Prostate gland (tissue), 2 donors: ENCODE results near the gene UVRAG. TPM values are rescaled to one million over a fixed set of nuclear protein-coding genes. Genes with fewer than 3 reads are reported as not detected.
A peak's percentile ranks its signal among the peaks of the same experiment; 100 is the strongest.

ENCODE experiments used
- DNase-seq: peaks from one replicate; pipeline ENCODE4 v3.0.0-alpha.2; 2019; ENCODE audit warnings: low spot score
- H3K27ac ChIP-seq, 2 donors: fragments of 200-600 bp; sonication (generic); 2 replicates each; pipeline ENCODE4 v1.5.1; 2017 to 2019
- H3K27me3 ChIP-seq: fragments of 200-600 bp; sonication (generic); replicated peaks from 2 replicates; pipeline ENCODE4 v1.5.1; 2019; ENCODE audit not compliant: insufficient read depth
- H3K36me3 ChIP-seq, 2 donors: fragments of 200-600 bp; sonication (generic); 1 replicate in 1 of 2; 2 replicates in 1 of 2; pipeline versions ENCODE4 v1.5.1 to v1.8.1; 2017 to 2019
- H3K4me1 ChIP-seq: fragments of 200-600 bp; sonication (generic); replicated peaks from 2 replicates; pipeline ENCODE4 v1.5.1; 2019
- H3K4me3 ChIP-seq, 2 donors: fragments of 200-600 bp; sonication (generic); 2 replicates each; pipeline ENCODE4 v1.5.1; 2017 to 2019
- H3K9me3 ChIP-seq: fragments of 200-600 bp; sonication (generic); 2 replicates; pipeline ENCODE4 v1.5.1; 2017
- POLR2A ChIP-seq: fragments of 450-650 bp; IDR thresholded peaks from one replicate; pipeline ENCODE4 v1.6.1; 2016; ENCODE audit warnings: antibody characterized with exemption, mild to moderate bottlenecking
- POLR2AphosphoS5 ChIP-seq: sonication (generic); formaldehyde crosslinking; IDR thresholded peaks from one replicate; pipeline ENCODE4 v1.6.1; 2017; ENCODE audit warnings: antibody characterized with exemption
- whole genome bisulfite sequencing: methylation state at CpG from one replicate; pipeline ENCODE4 v1.1.5; 2018; 5-methylcytosine and 5-hydroxymethylcytosine counted together
- intact Hi-C: fragments of 100-400 bp; cut with DNase I; formaldehyde crosslinking; loops from one replicate; pipeline ENCODE4 v1.14.2; 2022
- total RNA-seq, 2 donors: library from RNA; depleted of rRNA; stranded (reverse); fragments of >200 nt; gene quantifications; one replicate each; pipeline ENCODE4 v1.1.0, GENCODE V29; 2016
- TF ChIP-seq, protein P1 (sequence below), 4 experiments: fragments of 200-600 bp in 2 of 4; fragments of 450-650 bp in 2 of 4; sonication (generic) in 2 of 4; IDR thresholded peaks; 1 replicate in 3 of 4; 2 replicates in 1 of 4; pipeline ENCODE4 v1.5.1; 2016 to 2019; ENCODE audit warnings: antibody characterized with exemption in 4 of 4, mild to moderate bottlenecking in 2 of 4, moderate library complexity in 2 of 4

Gene UVRAG
- total RNA-seq, 2 donors from 2014 or later: 13.9 to 25.2 TPM

DNA sequence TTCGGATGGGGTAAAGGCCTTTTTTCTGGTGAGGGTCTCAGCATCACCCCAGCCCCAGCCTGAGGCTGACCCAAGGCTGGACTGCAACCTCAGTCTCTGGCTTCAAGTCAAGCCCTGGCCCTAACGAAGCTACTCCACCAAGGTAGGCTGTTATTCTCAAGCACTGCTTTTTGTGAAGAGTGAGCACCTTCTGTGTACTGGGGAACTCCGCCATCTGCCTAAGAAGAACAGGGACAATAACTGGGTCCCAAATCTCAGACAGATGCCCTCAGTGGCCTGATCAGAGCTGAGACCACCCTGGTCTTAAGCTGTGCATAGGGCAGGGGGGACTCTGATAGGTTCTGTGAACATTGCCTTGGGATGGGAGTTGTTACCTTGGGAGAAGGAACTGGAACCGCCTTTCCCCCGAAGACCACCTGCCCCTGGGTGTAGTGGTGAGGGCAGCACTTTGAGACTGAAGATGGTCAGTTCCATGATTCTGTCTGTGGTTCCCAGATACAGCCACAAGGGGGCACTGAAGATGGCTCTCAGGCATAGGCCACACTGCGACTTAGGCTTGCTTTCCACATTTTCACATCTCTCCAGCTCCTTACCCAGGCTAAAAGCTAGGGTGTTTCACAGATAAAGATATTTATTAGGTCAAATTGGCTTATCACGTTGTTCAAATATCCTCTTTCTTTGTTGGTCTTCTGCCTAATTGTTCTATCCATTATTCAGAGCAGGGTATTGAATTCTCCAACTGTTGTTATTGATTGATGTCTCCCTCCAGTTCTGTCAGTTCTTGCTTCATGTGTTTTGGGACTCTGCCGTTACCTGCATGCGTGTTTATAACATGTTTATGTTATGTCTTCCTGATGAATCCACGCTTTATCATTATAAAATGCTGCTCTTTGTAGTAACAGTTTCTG is 11.8 kb upstream of the UVRAG start:
- Histone ChIP-seq H3K27me3 (no peaks in the 10 kb centered on the region), H3K4me1 (no peaks in the 10 kb centered on the region), H3K9me3 (no peaks in the 10 kb centered on the region), H3K4me3 (no peak overlapping the region), H3K27ac (no peak overlapping the region), H3K36me3 (no peaks in the 10 kb centered on the region)
- intact Hi-C loops: loop anchor here (2.0 to 10.0 kb wide), 3 partner anchors 66 to 432 kb away; no protein-coding TSS in a partner anchor
- WGBS: 53% methylated on average over 10 of the region's 10 CpGs
- TF ChIP-seq, protein P1, sequence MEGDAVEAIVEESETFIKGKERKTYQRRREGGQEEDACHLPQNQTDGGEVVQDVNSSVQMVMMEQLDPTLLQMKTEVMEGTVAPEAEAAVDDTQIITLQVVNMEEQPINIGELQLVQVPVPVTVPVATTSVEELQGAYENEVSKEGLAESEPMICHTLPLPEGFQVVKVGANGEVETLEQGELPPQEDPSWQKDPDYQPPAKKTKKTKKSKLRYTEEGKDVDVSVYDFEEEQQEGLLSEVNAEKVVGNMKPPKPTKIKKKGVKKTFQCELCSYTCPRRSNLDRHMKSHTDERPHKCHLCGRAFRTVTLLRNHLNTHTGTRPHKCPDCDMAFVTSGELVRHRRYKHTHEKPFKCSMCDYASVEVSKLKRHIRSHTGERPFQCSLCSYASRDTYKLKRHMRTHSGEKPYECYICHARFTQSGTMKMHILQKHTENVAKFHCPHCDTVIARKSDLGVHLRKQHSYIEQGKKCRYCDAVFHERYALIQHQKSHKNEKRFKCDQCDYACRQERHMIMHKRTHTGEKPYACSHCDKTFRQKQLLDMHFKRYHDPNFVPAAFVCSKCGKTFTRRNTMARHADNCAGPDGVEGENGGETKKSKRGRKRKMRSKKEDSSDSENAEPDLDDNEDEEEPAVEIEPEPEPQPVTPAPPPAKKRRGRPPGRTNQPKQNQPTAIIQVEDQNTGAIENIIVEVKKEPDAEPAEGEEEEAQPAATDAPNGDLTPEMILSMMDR (IDR thresholded peaks at IDR 0.05): peak; percentile 72 to 88 (median 84)
- TF ChIP-seq POLR2A (no peak), POLR2AphosphoS5 (peak; percentile 18)
- peak; percentile 62 for DNase-seq

DNA sequence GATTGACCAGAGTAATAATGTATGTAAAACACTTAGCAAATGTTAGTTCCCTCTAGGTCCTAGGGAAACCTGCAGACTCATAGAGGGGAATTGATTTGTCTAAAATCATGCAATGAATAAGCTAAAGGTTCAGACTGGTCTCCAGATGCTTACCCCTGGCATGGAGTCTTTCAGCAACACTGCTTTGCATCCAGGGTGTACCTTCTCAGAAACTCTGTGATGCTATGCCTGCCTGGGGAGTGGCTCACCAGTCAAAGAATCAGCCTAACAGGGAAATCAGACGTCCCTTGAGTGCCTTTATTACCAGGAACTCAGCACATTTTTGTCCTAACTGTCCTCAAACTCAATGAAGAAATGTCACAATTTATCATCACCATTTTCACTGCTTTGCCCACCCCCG is 5.9 kb upstream of the UVRAG start:
- DNase-seq: no peak
- TF ChIP-seq POLR2A: no peak
- TF ChIP-seq, protein P1 (IDR thresholded peaks at IDR 0.05): no peak
- WGBS: 71% methylated on average over 2 of the region's 2 CpGs
- Histone ChIP-seq H3K9me3 (no peaks in the 10 kb centered on the region), H3K36me3 (no peaks in the 10 kb centered on the region), H3K4me1 (no peaks in the 10 kb centered on the region), H3K27me3 (no peaks in the 10 kb centered on the region), H3K4me3 (no peak overlapping the region), H3K27ac (no peak overlapping the region)
- intact Hi-C loops: loop anchor here (10.0 kb wide), 1 partner anchor 426 kb away; no protein-coding TSS in a partner anchor

DNA sequence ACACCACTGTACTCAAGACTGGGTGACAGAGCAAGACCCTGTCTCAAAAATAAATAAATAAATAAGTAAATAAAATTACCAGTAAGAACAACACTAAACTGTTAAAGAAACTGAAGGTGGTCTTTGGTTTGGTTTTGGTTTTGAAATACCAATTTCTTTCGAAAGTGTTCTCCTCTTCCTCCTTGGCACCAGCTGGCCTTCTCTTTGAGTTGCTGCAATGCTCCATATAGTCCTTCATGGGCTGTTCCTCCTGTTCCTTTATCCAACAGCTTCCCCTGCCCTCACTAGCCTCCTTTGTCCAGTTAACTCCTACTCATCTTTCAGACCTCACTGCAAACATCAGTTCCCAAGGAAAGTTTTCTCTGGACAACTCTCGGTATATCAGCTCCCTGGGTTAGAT is 5.0 kb upstream of the UVRAG start:
- H3K4me3 ChIP-seq: no peak overlapping the region
- no peak for DNase-seq
- 95% methylated on average over 2 of the region's 2 CpGs for WGBS
- TF ChIP-seq POLR2A: no peak
- H3K4me1 ChIP-seq: no peaks in the 10 kb centered on the region
- H3K36me3 ChIP-seq: no peaks in the 10 kb centered on the region
- no peaks in the 10 kb centered on the region for H3K9me3 ChIP-seq
- no peak overlapping the region for H3K27ac ChIP-seq
- intact Hi-C loops: loop anchor here (5.0 to 10.0 kb wide), 2 partner anchors 248 to 425 kb away; partner anchors contain the start of gene SERPINH1
- H3K27me3 ChIP-seq: no peaks in the 10 kb centered on the region

DNA sequence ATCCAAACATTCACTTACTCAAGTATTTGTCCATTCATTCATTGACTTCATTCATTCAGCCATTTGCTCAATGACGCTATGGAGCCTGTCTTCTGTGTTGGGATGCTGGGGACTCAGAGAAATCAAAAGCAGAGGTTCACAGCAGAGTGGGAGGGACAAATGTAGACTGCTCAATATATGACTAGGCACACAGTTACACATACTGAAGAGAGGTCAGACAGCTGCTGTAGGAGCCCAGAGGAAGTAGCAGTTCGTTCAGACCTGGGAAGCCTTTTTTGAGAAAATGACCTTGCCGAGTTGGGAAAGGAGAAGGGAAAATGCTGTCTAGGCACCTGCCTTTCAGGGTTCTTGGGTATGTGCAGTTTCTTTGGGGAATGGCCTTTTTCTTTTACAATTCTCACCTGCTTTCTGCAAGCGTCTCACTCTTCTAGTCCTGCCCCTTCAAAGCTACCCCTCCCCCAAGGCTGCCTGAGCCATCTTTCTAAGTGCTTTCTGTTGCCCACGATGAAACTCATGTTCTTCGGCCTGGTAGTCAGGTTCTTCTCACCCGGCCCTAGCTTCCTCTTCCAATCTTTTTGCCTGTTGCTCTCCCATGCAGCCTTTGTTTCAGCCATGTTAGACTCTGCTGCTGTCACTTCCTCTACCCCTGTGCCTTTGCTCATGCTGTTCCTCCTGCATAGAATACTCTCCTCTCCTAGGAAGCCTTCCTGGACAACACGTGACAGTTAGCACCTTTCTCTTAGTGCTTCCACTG is 4.2 kb upstream of the UVRAG start:
- H3K27me3 ChIP-seq: no peaks in the 10 kb centered on the region
- H3K36me3 ChIP-seq: no peaks in the 10 kb centered on the region
- H3K4me3 ChIP-seq: no peak overlapping the region
- DNase-seq: no peak
- H3K4me1 ChIP-seq: no peaks in the 10 kb centered on the region
- TF ChIP-seq POLR2A (no peak), POLR2AphosphoS5 (no peak)
- TF ChIP-seq, protein P1 (IDR thresholded peaks at IDR 0.05): no peak
- no peaks in the 10 kb centered on the region for H3K9me3 ChIP-seq
- intact Hi-C loops: loop anchor here (5.0 kb wide), 1 partner anchor 249 kb away; the partner anchor contains the start of gene SERPINH1
- no peak overlapping the region for H3K27ac ChIP-seq
- WGBS: 84% methylated on average over 8 of the region's 8 CpGs

DNA sequence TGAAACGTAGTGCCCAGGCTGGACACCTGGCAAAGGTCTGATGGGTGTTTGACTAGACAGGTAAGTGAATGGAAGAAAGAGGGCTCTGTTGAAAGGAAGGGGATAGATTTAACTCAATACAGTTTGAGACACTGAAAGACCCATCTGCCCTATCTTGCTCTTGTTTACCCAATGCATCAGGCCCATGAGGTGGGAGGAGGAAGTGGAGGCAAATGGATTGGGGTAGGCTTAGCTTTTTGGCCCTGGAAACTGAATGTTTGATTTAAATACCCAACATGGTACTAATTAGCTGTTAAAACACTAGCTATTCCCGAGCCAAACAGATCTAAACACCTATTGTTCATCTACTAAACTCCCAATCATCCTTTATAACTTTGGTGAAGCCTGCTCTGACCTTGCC is 3.5 kb upstream of the UVRAG start:
- H3K36me3 ChIP-seq: no peaks in the 10 kb centered on the region
- TF ChIP-seq POLR2A (no peak), POLR2AphosphoS5 (no peak)
- TF ChIP-seq, protein P1 (IDR thresholded peaks at IDR 0.05): no peak
- no peak overlapping the region for H3K4me3 ChIP-seq
- no peaks in the 10 kb centered on the region for H3K27me3 ChIP-seq
- H3K4me1 ChIP-seq: peaks cover 2% of the 10 kb centered on the region
- WGBS: 77% methylated on average over 2 of the region's 2 CpGs
- no peak overlapping the region for H3K27ac ChIP-seq
- H3K9me3 ChIP-seq: no peaks in the 10 kb centered on the region
- no peak for DNase-seq
- intact Hi-C loops: loop anchor here (5.0 kb wide), 1 partner anchor 249 kb away; the partner anchor contains the start of gene SERPINH1
